OCI-LY1 (cell line): ENCODE data around the gene CAB39.

Experiments used
- H2AFZ ChIP-seq: fragments of 200-600 bp; sonication (generic), shearing (Covaris generic); 2 replicates; pipeline ENCODE4 v1.6.0; 2014; ENCODE audit warnings: antibody characterized with exemption, mild to moderate bottlenecking, low read length
- H3F3A ChIP-seq: fragments of 200-600 bp; sonication (generic), shearing (Covaris generic); 2 replicates; pipeline ENCODE4 v1.6.0; 2014; ENCODE audit warnings: mild to moderate bottlenecking, antibody characterized with exemption, low read length, moderate library complexity; ENCODE audit not compliant: insufficient read depth
- H3K27ac ChIP-seq: fragments of 200-600 bp; sonication (generic); 2 replicates; pipeline ENCODE4 v1.5.1; 2014; ENCODE audit warnings: low read length, mixed run types, mild to moderate bottlenecking, low read depth; ENCODE audit not compliant: poor library complexity, severe bottlenecking
- H3K27me3 ChIP-seq: fragments of 200-600 bp; sonication (generic); 2 replicates; pipeline ENCODE4 v1.6.0; 2014; ENCODE audit warnings: antibody characterized with exemption, mild to moderate bottlenecking, low read length, moderate library complexity; ENCODE audit not compliant: insufficient read depth
- H3K36me3 ChIP-seq: fragments of 200-600 bp; sonication (generic); 2 replicates; pipeline ENCODE4 v1.6.1; 2014; ENCODE audit warnings: mild to moderate bottlenecking, antibody characterized with exemption, low read length, moderate library complexity, mixed read lengths; ENCODE audit not compliant: insufficient read depth
- H3K4me1 ChIP-seq: fragments of 200-600 bp; sonication (generic); 2 replicates; pipeline ENCODE4 v1.5.1; 2014; ENCODE audit warnings: mild to moderate bottlenecking, low read length, moderate library complexity; ENCODE audit not compliant: insufficient read depth, severe bottlenecking
- H3K4me2 ChIP-seq: fragments of 200-600 bp; sonication (generic), shearing (Covaris generic); 2 replicates; pipeline ENCODE4 v1.6.1; 2014; ENCODE audit warnings: low read length
- H3K4me3 ChIP-seq: fragments of 200-600 bp; sonication (generic); 2 replicates; pipeline ENCODE4 v1.5.1; 2014; ENCODE audit warnings: low read length, low read depth, mild to moderate bottlenecking, mixed read lengths; ENCODE audit not compliant: poor library complexity, severe bottlenecking
- H3K79me2 ChIP-seq: fragments of 200-600 bp; shearing (Covaris generic); 2 replicates; pipeline ENCODE4 v1.6.1; 2016; ENCODE audit warnings: mixed run types, low read length, mixed read lengths; ENCODE audit not compliant: insufficient read depth
- H3K9ac ChIP-seq: fragments of 200-600 bp; sonication (generic), shearing (Covaris generic); 2 replicates; pipeline ENCODE4 v1.6.1; 2014; ENCODE audit warnings: mild to moderate bottlenecking, low read length, mixed read lengths
- H3K9me2 ChIP-seq: fragments of 200-600 bp; sonication (generic), shearing (Covaris generic); 2 replicates; pipeline ENCODE4 v1.6.1; 2014; ENCODE audit warnings: low read depth, mild to moderate bottlenecking, low read length, mixed read lengths
- H3K9me3 ChIP-seq: fragments of 200-600 bp; shearing (Covaris generic); 2 replicates; pipeline ENCODE4 v1.6.1; 2014; ENCODE audit warnings: low read length, mixed read lengths
- H4K20me1 ChIP-seq: fragments of 200-600 bp; sonication (generic), shearing (Covaris generic); 2 replicates; pipeline ENCODE4 v1.6.0; 2016; ENCODE audit warnings: mild to moderate bottlenecking, low read length; ENCODE audit not compliant: insufficient read depth
- CTCF ChIP-seq: fragments of 200-600 bp; sonication (generic), shearing (Covaris generic); IDR thresholded peaks from 2 replicates; pipeline ENCODE4 v1.5.1; 2017; ENCODE audit warnings: mild to moderate bottlenecking, antibody characterized with exemption, low read length, moderate library complexity, mixed read lengths
- EZH2 ChIP-seq: fragments of 200-600 bp; sonication (generic), shearing (Covaris generic); IDR thresholded peaks from 2 replicates; pipeline ENCODE4 v1.8.0; 2017; ENCODE audit warnings: borderline replicate concordance, mixed run types, mild to moderate bottlenecking, antibody characterized with exemption, low read length, moderate library complexity, mixed read lengths

The CAB39 gene

GRCh38 chr2:230668184-230668938 is 44.3 kb upstream of the CAB39 start:
- Histone ChIP-seq H3K9ac (no peak overlapping the region), H3K79me2 (no peaks in the 10 kb centered on the region), H4K20me1 (no peaks in the 10 kb centered on the region), H3K4me1 (peaks cover 22% of the 10 kb centered on the region), H3K27ac (no peak overlapping the region), H2AFZ (no peak overlapping the region), H3K9me3 (no peaks in the 10 kb centered on the region), H3F3A (no peaks in the 10 kb centered on the region), H3K4me3 (no peak overlapping the region), H3K27me3 (no peaks in the 10 kb centered on the region), H3K36me3 (no peaks in the 10 kb centered on the region), H3K4me2 (no peak overlapping the region), H3K9me2 (no peaks in the 10 kb centered on the region)
- TF ChIP-seq CTCF (no peak), EZH2 (no peak)

GRCh38 chr2:230668939-230669303 is 43.7 kb upstream of the CAB39 start:
- H3K79me2 ChIP-seq, result no peaks in the 10 kb centered on the region
- no peaks in the 10 kb centered on the region for H4K20me1 ChIP-seq
- H2AFZ ChIP-seq, result no peak overlapping the region
- no peaks in the 10 kb centered on the region for H3K9me3 ChIP-seq
- H3K9me2 ChIP-seq, result no peaks in the 10 kb centered on the region
- TF ChIP-seq EZH2, result no peak
- TF ChIP-seq CTCF, result no peak
- no peak overlapping the region for H3K9ac ChIP-seq
- H3K36me3 ChIP-seq, result no peaks in the 10 kb centered on the region
- no peak overlapping the region for H3K4me2 ChIP-seq
- H3K4me3 ChIP-seq, result no peak overlapping the region
- H3K27me3 ChIP-seq, result no peaks in the 10 kb centered on the region
- H3K27ac ChIP-seq, result no peak overlapping the region
- H3F3A ChIP-seq, result no peaks in the 10 kb centered on the region
- peaks cover 22% of the 10 kb centered on the region for H3K4me1 ChIP-seq

GRCh38 chr2:230669386-230669950 is 43.2 kb upstream of the CAB39 start:
- H4K20me1 ChIP-seq, result no peaks in the 10 kb centered on the region
- TF ChIP-seq CTCF (no peak), EZH2 (no peak)
- no peaks in the 10 kb centered on the region for H3F3A ChIP-seq
- no peaks in the 10 kb centered on the region for H3K9me2 ChIP-seq
- H2AFZ ChIP-seq, result no peak overlapping the region
- H3K4me3 ChIP-seq, result no peak overlapping the region
- no peak overlapping the region for H3K9ac ChIP-seq
- no peaks in the 10 kb centered on the region for H3K27me3 ChIP-seq
- no peaks in the 10 kb centered on the region for H3K36me3 ChIP-seq
- no peaks in the 10 kb centered on the region for H3K79me2 ChIP-seq
- no peak overlapping the region for H3K4me2 ChIP-seq
- no peaks in the 10 kb centered on the region for H3K9me3 ChIP-seq
- no peak overlapping the region for H3K27ac ChIP-seq
- H3K4me1 ChIP-seq, result peaks cover 22% of the 10 kb centered on the region
